ENCODE data around the gene TMEM190.

Gene TMEM190

DNA sequence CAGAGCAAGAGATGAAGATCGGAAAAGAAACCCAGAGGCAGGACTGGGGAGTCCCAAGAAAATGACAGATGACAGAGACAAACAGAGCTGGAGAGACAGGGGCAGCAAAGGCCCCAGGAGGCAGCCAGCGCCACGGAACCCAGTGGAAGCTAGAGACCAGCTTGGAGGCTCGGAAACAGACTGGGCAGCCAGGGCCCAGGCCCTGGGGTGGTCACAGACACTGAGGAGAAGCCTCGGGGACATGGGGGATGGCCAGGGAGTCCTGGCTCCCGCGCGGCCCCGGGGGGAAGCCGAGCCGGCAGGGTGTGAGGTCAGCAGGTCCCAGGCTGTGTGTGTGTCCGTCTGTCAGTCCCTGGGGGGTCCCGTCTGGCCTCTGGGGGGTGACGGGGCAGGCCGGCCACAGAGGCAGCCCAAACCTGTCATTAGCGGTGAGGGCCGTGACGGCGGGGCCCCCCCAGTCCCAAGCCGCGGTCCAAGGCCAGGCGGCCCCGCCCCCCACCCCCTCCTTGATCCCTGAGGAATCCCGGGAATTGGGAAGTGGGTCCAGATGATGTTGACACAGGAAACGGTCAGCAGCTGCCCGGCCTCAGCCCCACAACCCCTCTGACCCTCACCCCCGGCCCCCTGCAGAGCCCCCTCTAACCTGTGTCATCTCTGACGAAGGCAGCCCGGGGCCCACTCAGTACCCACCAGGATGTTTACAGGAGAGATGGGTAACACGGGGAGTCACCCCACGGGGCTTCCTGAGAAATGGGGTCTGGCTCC lies 2.5 kb upstream of the TMEM190 start:
- CTCF ChIA-PET, result interaction anchor here (1.7 kb wide), 1 partner anchor 73 kb away, joined by 7 read pairs; no protein-coding TSS in a partner anchor
- DNase-seq (ENCODE audit: extremely low spot score), result no peak
- TF ChIP-seq, protein P1, sequence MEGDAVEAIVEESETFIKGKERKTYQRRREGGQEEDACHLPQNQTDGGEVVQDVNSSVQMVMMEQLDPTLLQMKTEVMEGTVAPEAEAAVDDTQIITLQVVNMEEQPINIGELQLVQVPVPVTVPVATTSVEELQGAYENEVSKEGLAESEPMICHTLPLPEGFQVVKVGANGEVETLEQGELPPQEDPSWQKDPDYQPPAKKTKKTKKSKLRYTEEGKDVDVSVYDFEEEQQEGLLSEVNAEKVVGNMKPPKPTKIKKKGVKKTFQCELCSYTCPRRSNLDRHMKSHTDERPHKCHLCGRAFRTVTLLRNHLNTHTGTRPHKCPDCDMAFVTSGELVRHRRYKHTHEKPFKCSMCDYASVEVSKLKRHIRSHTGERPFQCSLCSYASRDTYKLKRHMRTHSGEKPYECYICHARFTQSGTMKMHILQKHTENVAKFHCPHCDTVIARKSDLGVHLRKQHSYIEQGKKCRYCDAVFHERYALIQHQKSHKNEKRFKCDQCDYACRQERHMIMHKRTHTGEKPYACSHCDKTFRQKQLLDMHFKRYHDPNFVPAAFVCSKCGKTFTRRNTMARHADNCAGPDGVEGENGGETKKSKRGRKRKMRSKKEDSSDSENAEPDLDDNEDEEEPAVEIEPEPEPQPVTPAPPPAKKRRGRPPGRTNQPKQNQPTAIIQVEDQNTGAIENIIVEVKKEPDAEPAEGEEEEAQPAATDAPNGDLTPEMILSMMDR (IDR thresholded peaks at IDR 0.05; ENCODE audit: control extremely low read depth, extremely low read depth, low read depth, missing control alignments), result no peak
- POLR2A ChIA-PET, result no interaction called here

DNA sequence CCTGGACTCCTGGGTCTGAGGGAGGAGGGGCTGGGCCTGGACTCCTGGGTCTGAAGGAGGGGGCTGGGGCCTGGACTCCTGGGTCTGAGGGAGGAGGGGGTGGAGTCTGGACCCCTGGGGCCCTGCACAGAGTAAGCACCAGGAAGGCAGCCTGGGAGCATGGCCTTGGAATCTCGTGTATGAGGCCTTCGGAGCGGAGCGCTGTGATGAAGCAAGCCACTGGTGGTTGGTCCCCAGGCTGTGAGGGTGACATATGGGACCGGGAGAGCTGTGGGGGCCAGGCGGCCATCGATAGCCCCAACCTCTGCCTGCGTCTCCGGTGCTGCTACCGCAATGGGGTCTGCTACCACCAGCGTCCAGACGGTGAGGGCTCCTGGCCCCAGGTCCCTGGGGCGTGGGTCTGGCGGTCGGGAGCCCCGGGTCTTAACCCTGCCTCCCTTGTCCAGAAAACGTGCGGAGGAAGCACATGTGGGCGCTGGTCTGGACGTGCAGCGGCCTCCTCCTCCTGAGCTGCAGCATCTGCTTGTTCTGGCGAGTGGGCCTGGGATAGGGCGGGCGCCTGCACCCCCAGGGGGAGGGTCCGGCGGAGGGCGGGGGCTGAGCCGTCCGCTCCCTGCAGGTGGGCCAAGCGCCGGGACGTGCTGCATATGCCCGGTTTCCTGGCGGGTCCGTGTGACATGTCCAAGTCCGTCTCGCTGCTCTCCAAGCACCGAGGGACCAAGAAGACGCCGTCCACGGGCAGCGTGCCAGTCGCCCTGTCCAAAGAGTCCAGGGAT lies 918 bp downstream of the TMEM190 start:
- DNase-seq (ENCODE audit: extremely low spot score), result no peak
- CTCF ChIA-PET, result no interaction called here
- POLR2A ChIA-PET, result no interaction called here

DNA sequence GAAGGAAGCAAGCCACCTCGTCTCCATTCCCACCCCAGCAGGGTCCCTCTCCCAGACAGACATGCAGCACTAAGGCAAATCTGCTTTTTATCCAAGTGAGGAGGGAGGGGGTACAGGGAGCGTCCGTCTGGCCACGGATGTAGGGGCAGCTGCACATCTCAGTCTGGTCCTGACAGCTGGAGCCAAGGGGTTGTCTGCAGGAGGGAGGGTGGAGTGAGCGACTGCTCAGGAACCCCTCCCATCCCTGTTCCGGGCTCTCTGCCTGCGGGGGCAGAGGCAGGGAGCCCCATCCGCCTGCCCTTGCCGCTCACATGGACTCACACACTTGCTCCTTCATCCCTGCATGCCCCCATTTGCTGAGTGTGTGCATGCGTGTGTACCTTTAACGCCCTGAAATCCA lies 2.5 kb downstream of the TMEM190 start:
- POLR2A ChIA-PET, result no interaction called here
- CTCF ChIA-PET, result interaction anchor here (1.4 kb wide), 1 partner anchor 77 kb away, joined by 5 read pairs; no protein-coding TSS in a partner anchor

More for the DNA sequence above, 918 bp downstream of the TMEM190 start:
- TF ChIP-seq, protein P1 (IDR thresholded peaks at IDR 0.05; ENCODE audit: control extremely low read depth, extremely low read depth, low read depth, missing control alignments), result no peak

DNA sequence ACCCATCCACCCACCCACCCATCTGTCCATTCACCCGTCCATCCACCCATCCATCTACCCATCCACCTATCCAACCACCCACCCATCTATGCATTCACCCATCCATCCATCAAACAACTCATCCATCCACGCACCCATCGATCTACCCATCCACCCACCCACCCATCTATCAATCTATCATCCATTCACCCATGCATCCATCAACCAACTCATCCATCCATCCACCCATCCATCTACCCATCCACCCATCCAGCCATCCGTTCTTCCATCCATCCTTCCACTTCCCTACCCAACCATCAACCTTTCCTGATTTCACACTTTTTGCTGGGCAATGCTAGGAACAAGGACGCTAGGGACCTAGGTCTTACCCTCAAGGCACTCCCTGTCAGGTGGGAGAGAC lies 5.4 kb downstream of the TMEM190 start:
- no peak for DNase-seq (ENCODE audit: extremely low spot score)
- TF ChIP-seq, protein P1 (IDR thresholded peaks at IDR 0.05; ENCODE audit: control extremely low read depth, extremely low read depth, low read depth, missing control alignments), result no peak
- POLR2A ChIA-PET, result no interaction called here
- CTCF ChIA-PET, result no interaction called here

More for the DNA sequence above, 2.5 kb downstream of the TMEM190 start:
- DNase-seq (ENCODE audit: extremely low spot score), result no peak
- TF ChIP-seq, protein P1 (IDR thresholded peaks at IDR 0.05; ENCODE audit: control extremely low read depth, extremely low read depth, low read depth, missing control alignments), result no peak

DNA sequence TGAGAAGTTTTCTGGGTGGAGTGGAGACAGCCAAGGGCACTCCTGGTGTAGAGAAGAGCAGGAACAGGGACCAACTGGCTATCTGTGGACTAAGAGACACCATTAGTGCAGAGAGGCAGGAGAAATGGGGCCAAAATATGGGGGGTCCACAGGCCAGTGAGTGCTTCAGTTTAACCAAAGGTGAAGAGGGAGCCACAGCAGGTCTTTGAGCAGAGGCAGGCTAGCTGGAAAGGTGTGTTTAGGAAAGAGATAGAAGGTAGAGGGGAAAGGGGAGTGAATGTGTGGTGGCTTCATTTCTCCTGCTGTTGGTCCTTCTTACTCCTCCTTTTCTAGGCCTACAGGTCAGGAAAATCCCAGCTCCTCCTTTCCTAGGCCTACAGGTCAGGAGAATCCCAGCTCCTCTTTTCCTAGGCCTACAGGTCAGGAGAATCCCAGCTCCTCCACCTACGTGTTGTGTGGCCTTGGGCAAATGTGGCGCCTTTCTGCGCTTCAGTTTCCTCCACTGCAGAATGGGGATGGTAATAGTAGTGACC lies 6.0 kb downstream of the TMEM190 start:
- TF ChIP-seq, protein P1 (IDR thresholded peaks at IDR 0.05; ENCODE audit: control extremely low read depth, extremely low read depth, low read depth, missing control alignments), result no peak
- no peak for DNase-seq (ENCODE audit: extremely low spot score)
- ChIA-PET POLR2A (no interaction called here), CTCF (interaction anchor here (1.6 to 3.1 kb wide), 6 partner anchors 22 to 121 kb away, joined by 3 to 19 read pairs (median 8); partner anchors contain the start of genes KMT5C and UBE2S)
